Stromal cell of bone marrow (primary cell): ENCODE data around the gene SULT1A3.
"Not testable (repeated sequence)": the region's sequence is repeated elsewhere in the genome, so short reads cannot be mapped to it uniquely, and the experiment has no call there.

Source experiments
- DNase-seq: peaks from one replicate; pipeline ENCODE4 v3.0.0-alpha.2; 2012; ENCODE audit warnings: low read depth

SULT1A3 gene

GRCh38 chr16:30186782-30187555 lies 12.1 kb upstream of the SULT1A3 start:
- no peak for DNase-seq

DNA sequence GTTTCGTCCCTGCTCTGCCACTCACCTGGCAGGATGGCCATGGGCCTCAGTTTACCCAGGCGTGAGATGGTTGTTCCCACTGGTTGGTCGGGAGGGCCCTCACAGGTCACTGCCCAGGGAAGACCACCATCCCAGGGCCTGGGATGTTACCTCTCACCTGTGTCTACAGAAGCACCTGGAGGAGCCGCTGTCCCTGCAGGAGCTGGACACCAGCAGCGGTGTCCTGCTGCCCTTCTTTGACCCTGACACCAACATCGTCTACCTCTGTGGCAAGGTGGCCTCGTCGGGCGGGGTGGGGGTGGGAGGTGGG lies 11.5 kb upstream of the SULT1A3 start:
- DNase-seq, result no peak

- DNase-seq, result no peak
Measured at GRCh38 chr16:30187971-30188561, 11.0 kb upstream of the SULT1A3 start.

- not testable (repeated sequence) for DNase-seq
Measured at GRCh38 chr16:30191158-30191557, 7.9 kb upstream of the SULT1A3 start.

DNA sequence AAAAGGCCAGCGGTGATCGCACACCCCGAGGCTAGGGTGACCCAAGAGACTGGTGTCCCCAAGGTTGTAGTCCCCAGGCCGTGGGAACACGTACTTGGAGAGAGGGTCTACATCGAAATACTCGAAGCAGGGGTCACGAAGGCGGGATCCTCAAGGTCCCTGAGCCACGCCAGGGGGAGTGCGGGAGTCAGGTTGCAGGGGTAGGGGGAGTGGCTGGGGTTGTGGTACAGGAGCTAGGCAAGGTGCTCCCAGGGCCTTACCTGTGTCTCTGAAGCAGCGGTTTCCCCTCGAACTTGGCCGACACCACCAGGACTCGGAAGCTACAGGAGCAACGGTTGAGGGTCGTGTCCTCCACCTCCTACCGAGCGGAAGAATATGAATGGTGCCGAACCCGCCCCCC lies 6.0 kb upstream of the SULT1A3 start:
- not testable (repeated sequence) for DNase-seq

DNA sequence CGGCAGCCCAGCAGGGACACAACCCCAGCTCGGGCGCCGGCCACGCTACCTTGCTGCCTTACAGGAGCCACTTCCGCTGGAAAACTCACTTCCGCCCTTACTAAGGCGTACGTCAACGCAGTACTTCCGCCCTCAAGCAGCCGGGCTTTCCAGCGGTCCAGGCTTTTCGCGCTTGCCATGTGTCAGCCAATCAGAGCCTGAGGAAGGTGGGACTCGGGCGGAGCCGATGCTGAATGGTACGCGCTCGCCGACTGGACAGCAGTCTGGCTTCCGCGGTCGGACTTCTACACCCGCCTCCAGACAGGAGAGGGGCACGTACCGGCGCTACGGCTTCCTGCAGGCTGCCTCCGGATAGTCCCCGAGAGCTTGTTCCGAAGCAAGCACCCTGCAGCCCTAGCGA lies 5.4 kb upstream of the SULT1A3 start, which contains the start of the genes BOLA2B and SLX1A:
Gene BOLA2B, minus strand, starts transcription at position 52 of the 400 bp plus-strand sequence. CDS start 71 bp downstream, outside the sequence.
Gene SLX1A, plus strand, starts transcription at position 261 of the 400 bp plus-strand sequence. CDS start 210 bp downstream, outside the sequence.
- not testable (repeated sequence) for DNase-seq

- DNase-seq, result not testable (repeated sequence)
Measured at GRCh38 chr16:30194172-30194925, 4.7 kb upstream of the SULT1A3 start.

GRCh38 chr16:30197001-30197400 lies 2.1 kb upstream of the SULT1A3 start:
- not testable (repeated sequence) for DNase-seq

DNA sequence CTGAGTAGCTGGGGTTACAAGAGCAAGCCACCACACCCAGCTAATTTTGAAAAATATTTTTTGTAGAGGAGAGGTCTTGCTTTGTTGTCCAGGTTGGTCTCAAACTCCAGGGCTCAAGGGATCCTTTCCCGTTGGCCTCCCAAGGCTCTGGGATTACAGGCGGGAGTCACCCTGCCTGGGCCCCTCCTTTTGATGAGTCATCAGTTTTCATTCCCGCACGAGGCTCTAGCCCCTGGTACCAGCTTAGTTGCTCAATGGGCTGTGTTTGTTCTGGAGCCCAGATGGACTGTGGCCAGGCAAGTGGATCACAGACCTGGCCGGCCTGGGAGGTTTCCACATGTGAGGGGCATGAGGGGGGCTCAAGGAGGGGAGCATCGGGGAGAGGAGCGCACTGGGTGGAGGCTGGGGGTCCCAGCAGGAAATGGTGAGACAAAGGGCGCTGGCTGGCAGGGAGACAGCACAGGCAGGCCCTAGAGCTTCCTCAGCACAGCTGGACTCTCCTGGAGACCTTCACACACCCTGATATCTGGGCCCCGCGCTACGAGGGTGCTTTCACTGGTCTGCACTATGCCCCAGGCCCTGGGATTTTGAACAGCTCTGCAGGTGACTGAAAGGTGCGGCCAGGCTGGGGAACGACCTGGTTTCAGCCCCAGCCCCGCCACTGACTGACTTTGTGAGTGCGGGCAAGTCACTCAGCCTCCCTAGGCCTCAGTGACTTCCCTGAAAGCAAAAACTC lies 721 bp downstream of the SULT1A3 start:
- DNase-seq, result not testable (repeated sequence)

DNA sequence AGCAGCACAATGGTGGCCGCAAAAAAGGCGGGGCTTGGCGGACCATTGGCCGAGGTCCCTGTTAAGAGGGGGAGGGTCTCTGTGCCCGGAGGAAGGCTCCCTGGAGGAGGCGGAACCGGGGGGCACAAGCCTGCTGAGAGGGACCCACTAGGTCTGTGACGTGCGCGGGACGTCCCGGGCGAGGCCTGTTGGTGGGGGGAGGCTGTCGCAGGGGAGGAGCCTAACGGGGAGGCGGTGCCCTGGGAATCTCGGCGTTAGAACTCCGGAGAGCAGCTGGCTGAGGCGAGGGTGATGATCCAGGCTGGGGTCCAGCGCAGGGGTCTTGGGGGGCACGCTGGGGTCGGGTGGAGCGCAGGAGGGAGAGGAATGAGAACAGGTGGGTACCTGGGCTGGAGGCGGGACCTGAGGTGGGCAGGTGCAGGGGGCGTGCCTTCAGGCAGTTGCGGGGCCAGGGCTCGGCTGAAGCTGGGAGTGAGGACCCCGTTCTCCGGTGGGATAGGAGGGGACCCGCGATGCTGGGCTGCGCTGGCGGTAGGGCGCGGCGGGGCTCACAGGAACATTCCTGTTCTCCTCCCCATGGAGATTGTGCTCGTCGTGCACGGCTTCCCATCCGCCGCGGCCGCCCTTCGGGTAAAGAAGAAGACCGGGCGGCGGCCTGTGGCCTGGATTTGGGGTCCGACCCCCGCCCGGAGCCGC lies 6.6 kb downstream of the SULT1A3 start:
- not testable (repeated sequence) for DNase-seq

DNA sequence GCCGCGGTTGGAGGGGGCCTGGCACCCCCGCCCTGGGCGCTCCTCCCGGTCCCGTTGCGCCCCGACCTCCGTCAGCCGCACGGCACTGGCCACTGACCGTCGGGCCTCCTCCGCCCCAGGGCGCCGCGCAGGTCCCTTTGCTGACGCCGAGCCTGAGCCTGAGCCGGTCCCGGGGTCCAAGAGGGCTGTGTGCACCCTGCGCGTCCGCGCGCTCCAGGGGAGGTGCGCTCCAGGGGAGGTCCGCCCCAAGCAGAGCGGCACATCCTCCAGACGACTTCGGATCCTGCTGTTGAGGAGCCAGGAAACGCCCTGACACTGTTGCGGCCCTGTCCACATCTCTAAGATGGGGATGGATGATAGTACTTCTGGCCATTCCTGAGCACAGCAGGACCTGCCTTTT lies 7.2 kb downstream of the SULT1A3 start:
- DNase-seq, result not testable (repeated sequence)

- DNase-seq, result not testable (repeated sequence)
Measured at GRCh38 chr16:30207063-30207704, 8.1 kb downstream of the SULT1A3 start.

DNA sequence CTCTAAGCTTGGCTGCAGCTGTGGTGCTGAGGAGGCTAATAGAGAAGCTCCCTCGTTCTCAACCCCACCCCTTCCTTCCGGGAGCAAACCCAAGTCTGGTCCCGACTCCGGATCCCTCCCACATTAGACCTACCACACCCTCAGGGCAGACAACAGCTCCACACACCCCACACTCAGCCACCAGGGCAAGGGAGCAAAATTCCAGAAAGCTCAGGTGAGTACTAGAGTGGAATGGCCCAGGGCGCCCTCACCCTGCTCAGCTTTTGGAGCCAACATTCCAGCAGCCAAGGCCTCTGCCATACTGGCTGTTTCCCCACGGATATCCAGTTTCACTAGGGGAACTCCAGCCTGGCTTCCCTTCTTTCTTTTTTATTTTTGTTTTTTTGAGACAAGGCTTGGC lies 10.0 kb downstream of the SULT1A3 start:
- not testable (repeated sequence) for DNase-seq

GRCh38 chr16:30211414-30211813 lies 12.4 kb downstream of the SULT1A3 start:
- DNase-seq, result not testable (repeated sequence)

DNA sequence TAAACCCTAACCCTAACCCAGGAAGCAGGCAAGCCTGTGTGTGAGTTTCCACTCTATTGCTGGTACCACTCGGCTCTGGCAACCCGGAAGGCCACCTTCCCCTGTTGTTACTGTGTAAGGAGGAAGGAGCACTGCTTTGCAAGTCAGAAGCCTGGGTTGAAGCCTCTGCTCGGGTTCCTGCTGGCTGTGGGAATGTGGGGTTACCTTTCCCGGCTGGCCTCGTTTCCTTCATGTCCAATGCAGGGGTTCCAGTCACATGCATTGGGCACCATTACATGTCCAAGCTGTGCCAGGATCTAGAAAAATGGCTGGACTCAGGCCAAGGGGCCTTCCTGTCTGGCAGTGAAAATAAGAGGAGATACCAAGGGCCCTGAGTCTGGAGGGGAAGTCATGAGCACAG lies 18.0 kb downstream of the SULT1A3 start:
- DNase-seq, result not testable (repeated sequence)

- DNase-seq, result not testable (repeated sequence)
Measured at GRCh38 chr16:30248379-30248778, 49.3 kb downstream of the SULT1A3 start, which contains the start of gene NPIPB13. TSS of gene NPIPB13 (minus strand) at chr16:30248479. CDS start at chr16:30245573, 2,906 bp downstream.
